ENCODE results near the gene DXO. TPM values are rescaled to one million over a fixed set of nuclear protein-coding genes. Genes with fewer than 3 reads are reported as not detected.

DXO gene
- total and polyA plus RNA-seq, 2 experiments from 2014 or later, result 37.6 to 44.9 TPM

- H3K36me3 ChIP-seq, result peaks cover 16% of the 10 kb centered on the region
- peak within 1 kb of the TSS; percentile 76 for H3K27ac ChIP-seq
- peak; percentile 99 for DNase-seq (ENCODE audit: low read depth in 1 of 2, low spot score in 1 of 2)
- H3K27me3 ChIP-seq, result no peaks in the 10 kb centered on the region
- H3K4me1 ChIP-seq (ENCODE audit: low read depth), result peaks cover 11% of the 10 kb centered on the region
- no peak for TF ChIP-seq CTCF (IDR thresholded peaks at IDR 0.05; ENCODE audit: low read depth, low read length)
- peak within 1 kb of the TSS; percentile 67 for H3K4me3 ChIP-seq
- H3K9me3 ChIP-seq (ENCODE audit: low read depth), result no peaks in the 10 kb centered on the region
These were observed 12.9 kb downstream of the DXO start, which contains the start of the genes NELFE and SKIC2 for GRCh38 chr6:31958741-31959739. Gene NELFE, minus strand, starts transcription at chr6:31958971. Its CDS starts 525 bp downstream, at chr6:31958446. Gene SKIC2, plus strand, starts transcription at chr6:31959175. Its CDS starts 18 bp downstream, at chr6:31959193.

GRCh38 chr6:31958412-31958740 lies 13.6 kb downstream of the DXO start:
- peak overlapping the region; percentile 76 for H3K27ac ChIP-seq
- H3K4me1 ChIP-seq (ENCODE audit: low read depth), result peaks cover 11% of the 10 kb centered on the region
- no peaks in the 10 kb centered on the region for H3K27me3 ChIP-seq
- H3K9me3 ChIP-seq (ENCODE audit: low read depth), result no peaks in the 10 kb centered on the region
- H3K36me3 ChIP-seq, result peaks cover 15% of the 10 kb centered on the region
- H3K4me3 ChIP-seq, result peak overlapping the region; percentile 67
- no peak for TF ChIP-seq CTCF (IDR thresholded peaks at IDR 0.05; ENCODE audit: low read depth, low read length)
- DNase-seq (ENCODE audit: low read depth in 1 of 2, low spot score in 1 of 2), result no peak

- H3K4me1 ChIP-seq (ENCODE audit: low read depth), result peaks cover 11% of the 10 kb centered on the region
- peaks cover 19% of the 10 kb centered on the region for H3K36me3 ChIP-seq
- DNase-seq (ENCODE audit: low read depth in 1 of 2, low spot score in 1 of 2), result no peak
- no peak for TF ChIP-seq CTCF (IDR thresholded peaks at IDR 0.05; ENCODE audit: low read depth, low read length)
- H3K27ac ChIP-seq, result no peak overlapping the region
- H3K9me3 ChIP-seq (ENCODE audit: low read depth), result no peaks in the 10 kb centered on the region
- H3K4me3 ChIP-seq, result no peak overlapping the region
- H3K27me3 ChIP-seq, result no peaks in the 10 kb centered on the region
These were observed 15.1 kb downstream of the DXO start for GRCh38 chr6:31956796-31957195.

- Histone ChIP-seq H3K36me3 (peaks cover 23% of the 10 kb centered on the region), H3K27ac (no peak overlapping the region), H3K4me1 (ENCODE audit: low read depth) (peaks cover 7% of the 10 kb centered on the region), H3K27me3 (no peaks in the 10 kb centered on the region), H3K4me3 (no peak overlapping the region), H3K9me3 (ENCODE audit: low read depth) (no peaks in the 10 kb centered on the region)
- TF ChIP-seq CTCF (IDR thresholded peaks at IDR 0.05; ENCODE audit: low read depth, low read length), result no peak
- DNase-seq (ENCODE audit: low read depth in 1 of 2, low spot score in 1 of 2), result no peak
These were observed 17.4 kb downstream of the DXO start for GRCh38 chr6:31954511-31954910.

- DNase-seq (ENCODE audit: low read depth in 1 of 2, low spot score in 1 of 2), result no peak
- Histone ChIP-seq H3K27me3 (no peaks in the 10 kb centered on the region), H3K4me1 (ENCODE audit: low read depth) (peaks cover 2% of the 10 kb centered on the region), H3K9me3 (ENCODE audit: low read depth) (no peaks in the 10 kb centered on the region), H3K4me3 (no peak overlapping the region), H3K27ac (peak overlapping the region; percentile 30), H3K36me3 (peaks cover 23% of the 10 kb centered on the region)
- TF ChIP-seq CTCF (IDR thresholded peaks at IDR 0.05; ENCODE audit: low read depth, low read length), result no peak
These were observed 19.0 kb downstream of the DXO start for GRCh38 chr6:31952890-31953289.
